Measurements from ENCODE around the gene BCAR1.

DNA sequence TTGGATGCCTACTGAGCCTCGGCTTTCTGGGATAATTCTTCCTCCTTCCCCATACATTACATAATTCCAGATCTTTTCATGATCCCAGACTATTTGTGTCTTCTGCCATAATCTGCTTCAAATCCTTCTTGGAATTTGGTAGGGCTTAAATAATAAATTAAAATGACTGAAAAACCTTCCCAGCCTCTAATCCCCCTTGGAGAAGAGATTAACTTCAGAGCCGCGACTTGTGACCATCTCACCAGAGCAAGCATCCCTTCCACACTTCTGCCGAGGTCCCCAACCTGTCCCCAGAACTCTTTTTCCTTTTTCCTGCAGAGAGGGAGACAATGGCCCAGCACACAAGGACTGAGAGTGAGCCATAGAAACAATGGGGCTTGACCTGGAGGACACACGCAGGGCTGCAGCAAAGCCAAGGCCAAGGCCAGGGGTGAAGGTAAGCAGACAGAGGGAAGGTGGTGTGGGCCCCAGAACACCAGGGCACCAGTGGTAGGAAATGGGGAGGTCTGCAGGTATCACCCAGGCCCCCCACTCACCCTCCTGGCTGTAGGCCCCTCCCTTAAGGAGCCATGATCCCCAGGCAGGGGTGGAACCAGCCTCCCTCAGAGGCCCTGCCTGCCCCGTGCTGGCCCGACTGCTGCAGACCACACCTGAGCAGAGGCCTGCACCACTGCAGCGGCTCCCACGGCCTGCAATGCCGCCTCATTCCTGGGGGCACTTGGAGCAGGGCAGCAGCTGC, 9.6 kb upstream of the BCAR1 start:
- TF ChIP-seq, protein P1, sequence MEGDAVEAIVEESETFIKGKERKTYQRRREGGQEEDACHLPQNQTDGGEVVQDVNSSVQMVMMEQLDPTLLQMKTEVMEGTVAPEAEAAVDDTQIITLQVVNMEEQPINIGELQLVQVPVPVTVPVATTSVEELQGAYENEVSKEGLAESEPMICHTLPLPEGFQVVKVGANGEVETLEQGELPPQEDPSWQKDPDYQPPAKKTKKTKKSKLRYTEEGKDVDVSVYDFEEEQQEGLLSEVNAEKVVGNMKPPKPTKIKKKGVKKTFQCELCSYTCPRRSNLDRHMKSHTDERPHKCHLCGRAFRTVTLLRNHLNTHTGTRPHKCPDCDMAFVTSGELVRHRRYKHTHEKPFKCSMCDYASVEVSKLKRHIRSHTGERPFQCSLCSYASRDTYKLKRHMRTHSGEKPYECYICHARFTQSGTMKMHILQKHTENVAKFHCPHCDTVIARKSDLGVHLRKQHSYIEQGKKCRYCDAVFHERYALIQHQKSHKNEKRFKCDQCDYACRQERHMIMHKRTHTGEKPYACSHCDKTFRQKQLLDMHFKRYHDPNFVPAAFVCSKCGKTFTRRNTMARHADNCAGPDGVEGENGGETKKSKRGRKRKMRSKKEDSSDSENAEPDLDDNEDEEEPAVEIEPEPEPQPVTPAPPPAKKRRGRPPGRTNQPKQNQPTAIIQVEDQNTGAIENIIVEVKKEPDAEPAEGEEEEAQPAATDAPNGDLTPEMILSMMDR (IDR thresholded peaks at IDR 0.05; ENCODE audit: low read depth, low read length) = no peak
- no peak for TF ChIP-seq POLR2A (IDR thresholded peaks at IDR 0.05; ENCODE audit: extremely low read depth, insufficient read length)
